Measurements from ENCODE around the gene UQCR10.

- TF ChIP-seq EZH2phosphoT487 (IDR thresholded peaks at IDR 0.05; ENCODE audit: unreplicated experiment) (no peak), CTCF (conservative IDR thresholded peaks at IDR 0.05; ENCODE audit: low read depth in 2 of 2) (no peak), ZNF114 (CRISPR knock-in tag; IDR thresholded peaks at IDR 0.05) (no peak)
Measured at GRCh38 chr22:29798801-29799200, 31.6 kb downstream of the UQCR10 start.
